Midbrain (tissue), 1 donor: ENCODE results near the gene BRF1.

Source experiments
- DNase-seq: peaks from one replicate; lab custom pipeline; 2025; lab: John Stamatoyannopoulos, UW

The BRF1 gene

DNA sequence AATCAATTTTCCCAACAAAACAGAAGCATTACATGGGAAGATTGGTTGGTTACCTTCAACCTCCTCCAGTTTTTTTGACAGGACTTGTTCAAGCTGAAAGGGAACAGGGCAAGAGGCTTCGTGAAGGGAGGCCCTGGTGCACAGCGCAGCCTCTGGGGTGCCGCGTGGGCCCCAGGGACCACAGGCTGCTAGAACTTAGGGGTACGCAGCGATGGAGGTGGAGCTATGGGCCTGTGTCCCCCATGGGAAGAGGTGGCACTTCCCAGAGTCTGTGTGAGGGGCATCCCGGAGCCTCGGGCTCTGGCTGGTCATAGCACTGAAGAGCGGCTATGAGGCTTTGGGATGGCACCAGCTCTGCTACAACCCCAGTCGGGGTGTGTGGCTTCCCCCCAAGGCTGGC is 74.6 kb downstream of the BRF1 start:
- no peak for DNase-seq

DNA sequence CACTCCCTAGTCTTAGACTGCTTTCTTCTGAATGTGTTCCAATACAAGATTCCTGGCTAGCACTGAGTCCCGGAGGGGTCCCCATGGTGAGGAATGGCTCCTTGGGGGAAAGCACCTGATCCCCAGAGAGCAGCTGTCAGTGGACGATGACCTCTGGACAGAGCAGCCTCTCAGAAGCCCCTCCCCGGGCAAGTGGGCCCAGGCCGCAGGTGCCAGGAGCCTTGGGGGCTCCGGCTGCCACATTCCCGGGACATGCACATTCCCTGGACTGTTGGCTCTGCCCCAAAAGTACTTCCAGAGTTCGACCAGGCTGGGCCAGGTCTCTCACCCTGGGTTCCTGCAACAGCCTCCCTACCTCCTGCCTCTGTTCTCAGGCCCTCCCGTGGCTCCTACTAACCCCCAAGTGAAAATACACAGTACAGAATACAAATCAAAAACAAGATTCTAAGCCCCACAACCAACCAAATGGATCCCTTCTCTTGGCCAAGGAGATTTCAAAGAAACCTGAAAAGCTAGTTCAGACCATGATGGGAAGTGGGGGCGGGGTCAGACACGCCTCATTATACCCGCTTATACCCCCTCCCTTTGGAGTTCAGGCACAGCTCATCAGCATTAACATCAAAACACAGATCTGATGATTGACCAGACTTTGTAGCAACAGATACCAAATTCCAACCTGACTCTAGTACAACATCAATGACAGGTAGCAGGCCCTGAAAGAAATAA is 75.8 kb downstream of the BRF1 start:
- no peak for DNase-seq

- no peak for DNase-seq
These were observed 76.8 kb downstream of the BRF1 start for GRCh38 chr14:105223770-105224544.

GRCh38 chr14:105223260-105223659 is 77.5 kb downstream of the BRF1 start:
- no peak for DNase-seq

GRCh38 chr14:105221598-105222178 is 79.1 kb downstream of the BRF1 start:
- DNase-seq, result no peak

- no peak for DNase-seq
These were observed 79.9 kb downstream of the BRF1 start for GRCh38 chr14:105220699-105221597.

- DNase-seq, result no peak
These were observed 81.0 kb downstream of the BRF1 start for GRCh38 chr14:105219753-105220152.

DNA sequence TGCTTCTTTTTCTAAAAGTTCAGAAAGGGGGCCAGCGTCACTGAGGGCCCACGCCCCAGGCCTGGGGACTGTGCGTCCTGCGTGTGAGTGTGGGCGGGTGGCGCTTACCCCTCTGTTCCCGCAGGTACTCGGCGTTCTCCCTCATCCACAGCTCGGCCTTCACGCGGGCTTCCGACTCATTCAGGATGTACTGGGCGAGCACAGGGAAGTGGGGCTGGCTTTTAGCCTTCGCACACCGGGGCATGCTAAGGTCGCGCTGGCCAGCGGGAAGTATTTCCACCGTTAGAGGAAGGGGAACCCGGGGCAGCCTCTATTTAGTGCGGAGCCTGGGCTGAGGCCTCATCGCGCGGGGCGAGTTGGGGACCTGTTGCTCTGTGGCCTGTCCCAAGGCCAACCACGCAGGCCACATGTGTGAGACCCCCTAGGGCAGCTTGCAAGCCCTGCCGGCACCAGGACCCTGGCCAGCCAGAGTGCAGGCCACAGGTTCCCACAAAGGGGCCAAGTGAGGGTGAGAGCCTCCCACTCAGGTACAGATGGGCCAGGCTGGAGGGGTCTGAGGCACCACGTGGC is 81.7 kb downstream of the BRF1 start:
- DNase-seq, result no peak

GRCh38 chr14:105218611-105219010 is 82.2 kb downstream of the BRF1 start:
- no peak for DNase-seq

- DNase-seq, result no peak
These were observed 83.0 kb downstream of the BRF1 start for GRCh38 chr14:105217774-105218173.

GRCh38 chr14:105216490-105217247 is 84.1 kb downstream of the BRF1 start:
- no peak for DNase-seq

DNA sequence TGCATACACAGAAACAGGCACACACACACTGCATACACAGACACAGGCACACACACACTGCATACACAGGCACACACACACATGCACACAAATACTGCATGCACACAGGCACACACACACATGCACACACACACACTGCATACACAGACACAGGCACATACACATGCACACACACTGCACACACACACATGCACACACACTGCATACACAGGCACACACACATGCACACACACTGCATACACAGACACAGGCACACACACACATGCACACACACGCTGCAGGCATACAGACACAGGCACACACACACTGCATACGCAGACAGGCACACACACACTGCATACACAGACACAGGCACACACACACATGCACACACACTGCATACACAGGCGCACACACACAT is 85.2 kb downstream of the BRF1 start:
- DNase-seq, result no peak

GRCh38 chr14:105214324-105214915 is 86.4 kb downstream of the BRF1 start:
- no peak for DNase-seq

GRCh38 chr14:105213361-105213760 is 87.4 kb downstream of the BRF1 start:
- DNase-seq, result no peak

DNA sequence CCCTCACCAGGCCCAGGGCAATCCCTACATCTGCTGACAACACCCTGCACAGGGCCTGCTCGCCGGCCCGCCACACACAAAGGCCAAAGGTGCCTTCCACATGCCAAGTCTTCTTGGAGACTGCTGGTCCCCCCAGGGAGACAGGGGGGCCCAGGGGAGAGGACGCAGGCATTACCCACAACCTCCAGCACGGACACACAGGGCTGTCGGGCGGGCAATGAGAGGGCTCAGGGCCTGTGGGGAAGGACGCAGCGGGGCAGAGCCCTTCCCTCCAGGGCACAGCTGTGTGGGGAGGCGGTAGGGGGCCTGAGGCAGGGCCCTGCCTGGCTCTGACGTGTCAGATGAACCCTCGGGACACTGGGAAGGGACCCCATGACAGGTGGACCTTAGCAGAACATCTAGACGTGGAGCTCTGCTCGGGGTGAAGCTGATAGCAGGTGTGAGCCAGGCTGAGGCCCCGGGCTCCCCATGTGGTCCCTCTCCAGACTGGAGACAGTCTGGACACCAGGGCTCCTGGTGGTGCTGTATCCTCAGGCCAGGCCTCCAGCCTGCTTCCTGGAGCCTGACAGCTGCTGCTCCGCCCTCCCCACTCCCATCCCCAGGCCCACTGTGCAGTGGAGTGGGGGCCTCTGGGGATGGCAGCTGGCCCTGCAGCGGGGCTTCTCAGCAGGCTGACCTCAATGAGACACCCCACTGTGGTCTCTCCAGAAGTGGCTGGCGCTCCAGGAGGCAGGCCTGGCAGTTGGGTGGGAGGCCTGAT is 88.1 kb downstream of the BRF1 start:
- DNase-seq, result no peak

DNA sequence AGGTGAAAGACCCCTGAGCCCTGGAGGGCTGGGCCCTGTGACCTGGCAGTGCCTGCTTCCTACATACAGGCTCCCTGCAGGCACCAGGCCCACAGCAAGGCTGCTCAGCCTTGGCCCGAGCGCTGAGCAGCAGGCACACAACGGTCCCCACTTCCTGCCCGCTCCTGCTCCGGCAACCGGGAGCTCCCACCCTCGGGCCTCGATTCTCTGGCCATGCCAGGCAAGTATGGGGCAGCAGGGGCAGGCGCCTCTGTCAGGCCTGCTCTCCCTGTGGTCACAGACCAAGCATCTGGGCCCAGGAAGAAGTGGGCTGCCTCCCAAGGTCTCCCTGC is 89.1 kb downstream of the BRF1 start:
- no peak for DNase-seq

GRCh38 chr14:105211086-105211757 is 89.6 kb downstream of the BRF1 start:
- DNase-seq, result no peak

- DNase-seq, result no peak
These were observed 90.4 kb downstream of the BRF1 start for GRCh38 chr14:105210266-105211025.

DNA sequence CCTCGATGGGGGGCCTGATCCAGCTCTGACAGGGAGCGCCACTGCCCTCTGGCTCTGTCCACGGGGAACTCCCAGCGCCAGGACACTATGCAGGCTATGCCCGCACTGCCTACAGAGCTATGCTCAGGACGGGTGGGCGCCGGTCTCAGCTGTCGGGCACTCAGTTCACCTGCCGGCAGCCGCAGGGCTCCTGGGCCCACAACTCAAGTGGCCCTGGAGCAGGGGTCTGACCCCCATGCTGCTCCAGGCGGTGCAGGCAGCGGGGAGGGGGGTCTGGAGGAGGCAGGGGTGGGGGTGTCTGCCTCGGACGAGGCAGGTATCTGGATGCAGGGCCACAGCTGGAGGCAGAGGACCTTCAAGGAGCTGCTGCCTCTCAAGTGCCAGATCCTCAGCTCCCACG is 91.2 kb downstream of the BRF1 start:
- no peak for DNase-seq
